Erythroblast (primary cell): ENCODE measurements around the gene CALN1.
"Not testable (repeated sequence)": the region's sequence is repeated elsewhere in the genome, so short reads cannot be mapped to it uniquely, and the experiment has no call there.

Experiments
- DNase-seq, 2 experiments: peaks; one replicate each; lab custom pipeline; 2025; lab: John Stamatoyannopoulos, UW
- GATA1 ChIP-seq: IDR thresholded peaks from 2 replicates; pipeline ENCODE4 v1.6.1; 2011; ENCODE audit warnings: low read depth, mild to moderate bottlenecking, control low read depth, low read length, moderate library complexity
- POLR2A ChIP-seq: IDR thresholded peaks from 2 replicates; pipeline ENCODE4 v1.6.1; 2011; ENCODE audit warnings: mild to moderate bottlenecking, low read length

The CALN1 gene

GRCh38 chr7:71826141-71826540 is 586.0 kb downstream of the CALN1 start:
- no peak for DNase-seq
- TF ChIP-seq POLR2A (no peak), GATA1 (no peak)

DNA sequence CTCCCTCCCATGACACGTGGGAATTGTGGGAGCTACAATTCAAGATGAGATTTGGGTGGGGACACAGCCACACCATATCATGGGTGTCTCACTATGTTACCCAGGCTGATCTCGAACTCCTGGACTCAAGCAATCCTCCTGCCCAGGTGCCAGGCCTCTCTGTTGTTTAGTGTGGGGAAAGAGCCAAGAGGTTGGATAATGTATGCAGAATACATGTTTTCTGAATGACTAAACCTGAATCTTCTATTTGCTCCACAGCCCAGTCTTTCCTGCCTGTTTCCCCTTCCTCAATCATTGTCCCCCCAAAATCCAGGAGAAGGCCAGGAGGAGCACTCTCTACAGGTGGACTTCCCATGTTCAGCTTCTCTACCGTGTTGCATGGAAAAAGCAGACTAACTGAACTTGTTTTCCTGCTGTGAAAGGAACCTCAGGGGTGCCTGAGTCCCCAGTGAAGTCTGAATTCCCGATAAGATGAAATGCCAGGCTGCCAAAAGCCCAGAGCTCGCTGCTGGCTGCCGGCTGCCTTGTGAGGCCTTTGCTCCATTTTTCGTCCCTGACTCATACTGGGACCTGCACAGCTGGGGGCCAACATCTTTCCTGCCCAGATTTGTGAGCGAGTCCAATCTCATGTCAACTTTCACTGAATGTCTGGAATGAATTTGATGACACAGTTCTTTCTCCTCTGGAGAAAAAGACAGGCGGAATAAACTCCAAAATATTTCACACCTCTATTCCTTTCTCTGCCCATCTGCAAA is 588.0 kb downstream of the CALN1 start:
- no peak for DNase-seq
- no peak for TF ChIP-seq GATA1
- no peak for TF ChIP-seq POLR2A

GRCh38 chr7:71822406-71822805 is 589.7 kb downstream of the CALN1 start:
- DNase-seq, result not testable (repeated sequence)

- no peak for DNase-seq
- TF ChIP-seq POLR2A, result no peak
- TF ChIP-seq GATA1, result no peak
Observed at GRCh38 chr7:71817916-71818315, 594.2 kb downstream of the CALN1 start.

DNA sequence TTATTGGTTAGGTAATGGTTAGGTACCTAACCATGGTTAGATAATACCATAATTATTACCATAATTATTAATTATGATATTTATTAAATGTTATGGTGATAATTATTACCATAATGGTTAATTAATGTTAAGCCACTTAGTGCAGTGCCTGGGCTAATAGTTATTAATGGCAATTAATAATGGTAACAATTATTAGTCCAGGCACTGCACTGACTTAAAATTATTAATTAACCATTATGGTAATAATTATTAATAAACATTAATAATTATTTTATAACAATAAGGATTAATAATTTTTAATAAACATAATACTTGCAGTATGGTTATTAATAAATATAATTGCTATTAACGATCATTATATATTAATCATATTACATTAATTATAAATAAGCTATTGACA is 604.0 kb downstream of the CALN1 start:
- DNase-seq, result no peak
- TF ChIP-seq GATA1 (no peak), POLR2A (no peak)

DNA sequence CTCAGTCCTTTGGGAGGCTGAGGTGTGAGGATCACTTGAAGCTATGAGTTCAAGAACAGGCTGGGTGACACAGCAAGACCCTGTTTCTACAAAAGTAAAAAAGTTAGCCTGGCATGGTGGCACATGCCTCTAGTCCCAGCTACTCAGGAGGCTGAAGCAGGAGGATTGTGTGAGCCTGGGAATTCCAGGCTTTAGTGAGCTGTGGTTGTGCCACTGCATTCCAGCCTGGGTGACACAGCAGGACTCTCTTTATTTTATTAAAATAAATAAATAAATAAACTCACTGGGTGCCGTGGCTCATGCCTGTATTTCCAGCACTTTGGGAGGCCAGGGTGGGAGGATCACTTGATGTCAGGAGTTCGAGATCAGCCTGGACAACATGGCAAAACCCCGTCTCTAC is 607.9 kb downstream of the CALN1 start:
- no peak for DNase-seq
- no peak for TF ChIP-seq GATA1
- no peak for TF ChIP-seq POLR2A

- no peak for DNase-seq
- TF ChIP-seq POLR2A (no peak), GATA1 (no peak)
Observed at GRCh38 chr7:71801976-71802375, 610.2 kb downstream of the CALN1 start.

DNA sequence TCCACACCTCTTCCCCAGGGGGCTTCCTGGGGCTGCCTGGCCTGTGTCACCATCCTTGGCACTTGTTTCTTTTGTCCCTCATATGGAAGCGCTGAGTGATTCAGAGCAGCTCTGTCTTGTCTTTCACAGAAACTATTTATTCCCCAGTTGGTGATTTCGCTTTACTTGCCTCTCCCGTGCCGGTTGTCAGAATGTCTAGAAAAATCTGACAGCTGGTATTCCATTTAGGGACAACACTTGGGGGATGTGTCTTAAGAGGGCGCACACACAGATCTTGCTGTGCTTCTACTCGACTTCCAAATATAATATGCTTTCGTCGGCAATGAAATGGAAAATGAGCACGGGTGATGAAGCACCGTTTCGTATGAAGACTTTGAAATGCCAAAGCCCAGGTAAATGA is 611.8 kb downstream of the CALN1 start:
- no peak for DNase-seq
- TF ChIP-seq POLR2A (no peak), GATA1 (no peak)

DNA sequence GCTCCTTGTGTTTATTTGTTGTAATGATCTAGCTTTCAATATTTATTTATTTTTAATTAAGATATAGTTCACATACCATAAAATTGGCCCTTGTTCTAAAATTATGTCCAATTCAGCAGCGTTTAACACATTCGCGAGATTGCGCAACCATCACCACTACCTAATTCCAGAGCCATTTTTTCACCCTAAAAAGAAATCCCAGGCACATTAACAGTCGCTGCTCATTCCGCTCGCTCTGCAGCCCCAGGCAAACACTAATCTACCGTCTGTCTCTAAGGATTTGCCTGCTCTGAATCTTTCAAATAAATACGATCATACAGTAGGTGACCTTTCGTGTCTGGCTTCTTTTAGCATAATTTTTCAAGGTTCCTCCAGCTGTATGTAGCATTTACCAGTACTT is 616.7 kb downstream of the CALN1 start:
- TF ChIP-seq POLR2A (no peak), GATA1 (no peak)
- DNase-seq, result no peak

DNA sequence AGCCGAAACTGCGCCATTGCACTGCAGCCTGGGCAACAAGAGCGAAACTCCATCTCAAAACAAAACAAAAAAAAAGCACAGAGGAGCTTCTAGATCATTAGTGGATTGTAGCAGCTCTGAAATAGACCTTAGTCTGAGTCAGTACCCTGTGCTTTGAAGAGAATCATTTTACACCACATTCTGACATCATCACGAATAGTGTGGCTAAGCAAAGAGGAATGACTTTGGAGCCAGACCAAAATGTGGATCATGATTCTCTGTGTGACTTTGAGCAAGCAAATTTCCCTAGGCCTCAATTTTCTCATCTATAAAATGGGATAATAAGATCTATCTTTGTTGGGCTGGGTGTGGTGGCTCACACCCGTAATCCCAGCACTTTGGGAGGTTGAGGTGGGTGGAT is 618.9 kb downstream of the CALN1 start:
- no peak for DNase-seq
- no peak for TF ChIP-seq POLR2A
- TF ChIP-seq GATA1, result no peak

DNA sequence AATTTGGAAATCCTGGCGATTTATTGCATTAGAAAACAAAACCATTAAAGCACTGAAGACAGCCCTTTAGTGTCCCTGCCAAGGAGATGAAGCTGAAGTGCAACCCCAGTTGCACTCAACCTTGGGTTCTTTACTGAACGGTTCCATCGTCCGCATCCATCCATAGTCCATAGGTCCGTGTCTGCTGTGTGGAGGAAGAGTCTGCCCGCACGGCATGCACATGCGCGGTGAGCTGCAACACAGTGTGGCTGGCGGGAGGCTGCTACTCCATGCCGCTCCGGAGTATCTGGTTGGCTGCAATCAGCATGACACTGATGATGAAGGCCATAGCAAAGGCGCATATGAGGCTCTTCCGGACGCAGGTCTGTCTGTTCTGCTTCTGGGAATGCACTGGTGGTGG is 624.6 kb downstream of the CALN1 start:
- no peak for TF ChIP-seq POLR2A
- TF ChIP-seq GATA1, result no peak
- DNase-seq, result peak; percentile 2 to 39

DNA sequence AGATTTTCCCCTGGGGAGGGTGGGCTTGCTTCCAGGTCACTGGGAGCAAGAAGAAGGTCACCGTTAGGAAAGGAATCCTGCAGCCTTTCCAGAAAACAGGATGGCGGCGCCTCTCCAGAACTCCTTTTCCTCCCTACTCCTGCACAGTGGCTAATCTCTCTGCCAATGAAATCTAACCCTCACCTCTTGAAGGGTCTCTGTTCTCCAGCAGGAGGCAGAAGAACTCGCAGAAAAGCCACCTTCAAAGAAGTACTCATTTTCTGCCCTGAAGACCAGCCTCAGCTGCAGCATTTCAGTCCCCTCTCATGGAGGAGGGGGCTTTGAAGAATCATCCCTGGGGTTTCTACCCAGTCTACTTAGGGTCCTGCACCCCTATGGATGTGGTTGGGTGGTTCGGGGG is 626.9 kb downstream of the CALN1 start:
- DNase-seq, result no peak
- no peak for TF ChIP-seq GATA1
- no peak for TF ChIP-seq POLR2A

DNA sequence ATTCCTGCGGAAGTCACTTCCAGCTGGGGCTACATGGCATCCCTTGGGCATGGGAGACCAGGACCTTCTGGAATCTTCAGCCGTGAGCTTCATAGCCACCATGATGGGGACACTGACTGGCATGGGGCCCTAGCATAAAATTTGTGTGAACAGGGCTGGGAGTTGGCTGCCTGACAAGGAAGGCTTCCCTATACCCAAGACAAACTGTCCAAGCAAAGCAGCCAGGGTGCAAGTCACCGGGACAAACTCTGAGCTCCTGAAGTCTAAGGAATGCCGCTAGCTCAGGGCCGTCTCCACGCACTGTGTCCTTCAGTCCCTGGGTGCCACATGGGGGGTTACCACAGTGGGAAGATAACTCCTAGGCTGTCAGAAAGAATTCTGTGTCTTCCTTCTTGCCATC is 627.4 kb downstream of the CALN1 start:
- no peak for TF ChIP-seq GATA1
- TF ChIP-seq POLR2A, result no peak
- DNase-seq, result no peak

- DNase-seq, result no peak
- TF ChIP-seq POLR2A, result no peak
- no peak for TF ChIP-seq GATA1
Observed at GRCh38 chr7:71784180-71784579, 628.0 kb downstream of the CALN1 start.

DNA sequence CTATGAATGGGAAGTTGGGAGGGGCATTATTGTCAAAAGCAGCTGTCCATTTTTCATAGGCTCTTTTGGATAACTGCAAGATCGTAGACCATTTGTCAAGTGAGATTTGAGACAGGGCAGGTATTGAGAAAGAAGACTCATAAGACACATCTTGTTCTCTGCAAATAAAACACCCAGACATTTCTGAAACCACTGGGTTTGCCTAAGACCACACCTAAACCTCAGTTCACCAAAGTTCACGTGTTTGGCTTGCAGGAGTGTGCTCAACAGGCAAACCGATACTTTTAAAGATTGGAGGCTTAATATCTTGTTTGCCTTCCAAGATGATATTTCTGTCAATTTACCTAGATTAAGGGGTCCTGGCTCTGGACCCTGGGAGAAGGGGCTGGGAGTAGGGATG is 628.4 kb downstream of the CALN1 start:
- no peak for DNase-seq
- TF ChIP-seq GATA1 (no peak), POLR2A (no peak)
